ENCODE data around the gene OSBPL9. TPM values are rescaled to one million over a fixed set of nuclear protein-coding genes. Genes with fewer than 3 reads are reported as not detected.
A peak's percentile ranks its signal among the peaks of the same experiment; 100 is the strongest.

The OSBPL9 gene
- total and polyA plus RNA-seq, 9 of the 15 experiments (the other 6 are each of a cell fraction or from before 2014, with no cell fraction given) = 43.9 to 217 (median 170) TPM

GRCh38 chr1:51729824-51730301 is 113.0 kb downstream of the OSBPL9 start (continued):
- 0 out of 4 replicates have a peak, but pooled peaks of 1 of the 2 experiments have one; percentile 4 for TF ChIP-seq KDM4B (IDR thresholded peaks at IDR 0.05; ENCODE audit: borderline replicate concordance in 2 of 2, low read depth in 1 of 2)
- no peak for TF ChIP-seq ZNF134 (CRISPR knock-in tag; conservative IDR thresholded peaks at IDR 0.05)
- TF ChIP-seq POLR2G (IDR thresholded peaks at IDR 0.05; ENCODE audit: low read depth, low read length) = peak; percentile 90
- TF ChIP-seq, protein P1, sequence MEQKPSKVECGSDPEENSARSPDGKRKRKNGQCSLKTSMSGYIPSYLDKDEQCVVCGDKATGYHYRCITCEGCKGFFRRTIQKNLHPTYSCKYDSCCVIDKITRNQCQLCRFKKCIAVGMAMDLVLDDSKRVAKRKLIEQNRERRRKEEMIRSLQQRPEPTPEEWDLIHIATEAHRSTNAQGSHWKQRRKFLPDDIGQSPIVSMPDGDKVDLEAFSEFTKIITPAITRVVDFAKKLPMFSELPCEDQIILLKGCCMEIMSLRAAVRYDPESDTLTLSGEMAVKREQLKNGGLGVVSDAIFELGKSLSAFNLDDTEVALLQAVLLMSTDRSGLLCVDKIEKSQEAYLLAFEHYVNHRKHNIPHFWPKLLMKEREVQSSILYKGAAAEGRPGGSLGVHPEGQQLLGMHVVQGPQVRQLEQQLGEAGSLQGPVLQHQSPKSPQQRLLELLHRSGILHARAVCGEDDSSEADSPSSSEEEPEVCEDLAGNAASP (IDR thresholded peaks at IDR 0.05) = no peak
- no peak for TF ChIP-seq EGR1 (conservative IDR thresholded peaks at IDR 0.05)
- no peak for TF ChIP-seq SNRNP70 (optimal IDR thresholded peaks at IDR 0.05; ENCODE audit: low read depth, low read length)
- 0 out of 2 replicates have a peak, but pooled peaks have one; percentile 49 for TF ChIP-seq ERF (CRISPR knock-in tag; IDR thresholded peaks at IDR 0.05)
- no peak for TF ChIP-seq RBM14 (IDR thresholded peaks at IDR 0.05; ENCODE audit: borderline replicate concordance, insufficient read depth, low read depth, low read length)
- TF ChIP-seq TAF9B (IDR thresholded peaks at IDR 0.05; ENCODE audit: partially characterized antibody) = peak; percentile 50
- TF ChIP-seq BRCA1 (IDR thresholded peaks at IDR 0.05) = no peak
- TF ChIP-seq BRCA1 (CRISPR knock-in tag; IDR thresholded peaks at IDR 0.05) = no peak
- TF ChIP-seq, protein P2, sequence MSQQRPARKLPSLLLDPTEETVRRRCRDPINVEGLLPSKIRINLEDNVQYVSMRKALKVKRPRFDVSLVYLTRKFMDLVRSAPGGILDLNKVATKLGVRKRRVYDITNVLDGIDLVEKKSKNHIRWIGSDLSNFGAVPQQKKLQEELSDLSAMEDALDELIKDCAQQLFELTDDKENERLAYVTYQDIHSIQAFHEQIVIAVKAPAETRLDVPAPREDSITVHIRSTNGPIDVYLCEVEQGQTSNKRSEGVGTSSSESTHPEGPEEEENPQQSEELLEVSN (IDR thresholded peaks at IDR 0.05; ENCODE audit: borderline replicate concordance in 1 of 2, extremely low read depth in 1 of 2, insufficient read depth in 1 of 2, insufficient read length in 1 of 2, low read depth in 1 of 2, low read length in 1 of 2, poor library complexity in 1 of 2, severe bottlenecking in 1 of 2) = peak; percentile 18 to 52
- no peak for TF ChIP-seq MTF1 (CRISPR knock-in tag; IDR thresholded peaks at IDR 0.05; ENCODE audit: borderline replicate concordance)
- 0 out of 4 replicates have a peak, but pooled peaks of 1 of the 2 experiments have one; percentile 8 for TF ChIP-seq RAD21 (CRISPR knock-in tag; conservative IDR thresholded peaks at IDR 0.05 in 1 of 2, IDR thresholded peaks at IDR 0.05 in 1 of 2)
- TF ChIP-seq E2F3 (CRISPR knock-in tag; IDR thresholded peaks at IDR 0.05) = peak; percentile 11; the same call in 1 of the 2 replicates
- TF ChIP-seq ZMIZ1 (IDR thresholded peaks at IDR 0.05; ENCODE audit: low read depth in 2 of 2, low read length in 2 of 2) = 0 out of 4 replicates have a peak, but pooled peaks of 1 of the 2 experiments have one; percentile 0
- no peak for TF ChIP-seq IRF2 (CRISPR knock-in tag; IDR thresholded peaks at IDR 0.05)
